HG03108 (cell line): ENCODE data around the gene KLHL13.
"Not testable (repeated sequence)": the region's sequence is repeated elsewhere in the genome, so short reads cannot be mapped to it uniquely, and the experiment has no call there.

Experiments
- ATAC-seq: cut with Tn5 transposase; IDR thresholded peaks from one replicate; pipeline ENCODE4 v1.9.1; 2021; ENCODE audit warnings: moderate library complexity; ENCODE audit not compliant: unreplicated experiment

KLHL13 gene

GRCh38 chrX:118116713-118117550 lies at the start of gene KLHL13:
KLHL13 (minus strand) TSS chrX:118116810; CDS start chrX:118028473, 88,337 bp downstream.
- ATAC-seq = no peak

DNA sequence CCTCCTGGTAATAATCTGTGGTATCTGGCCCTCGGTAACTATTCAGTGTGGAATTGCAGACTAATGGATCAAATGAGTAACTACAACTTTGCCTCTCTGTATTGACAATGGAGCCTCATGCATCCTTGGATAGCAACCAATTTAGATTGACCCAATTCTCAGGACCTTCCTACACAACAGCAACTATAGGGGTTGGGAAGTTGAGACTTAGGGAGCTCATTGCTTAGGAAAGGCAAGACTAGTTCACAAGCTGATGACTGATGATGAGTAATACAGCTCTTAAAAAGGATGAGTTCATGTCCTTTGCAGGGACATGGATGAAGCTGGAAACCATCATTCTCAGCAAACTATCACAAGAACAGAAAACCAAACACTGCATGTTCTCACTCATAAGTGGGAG lies 47.5 kb upstream of the KLHL13 start:
- ATAC-seq = no peak

- no peak for ATAC-seq
These were observed 40.5 kb upstream of the KLHL13 start for GRCh38 chrX:118156953-118157608.

DNA sequence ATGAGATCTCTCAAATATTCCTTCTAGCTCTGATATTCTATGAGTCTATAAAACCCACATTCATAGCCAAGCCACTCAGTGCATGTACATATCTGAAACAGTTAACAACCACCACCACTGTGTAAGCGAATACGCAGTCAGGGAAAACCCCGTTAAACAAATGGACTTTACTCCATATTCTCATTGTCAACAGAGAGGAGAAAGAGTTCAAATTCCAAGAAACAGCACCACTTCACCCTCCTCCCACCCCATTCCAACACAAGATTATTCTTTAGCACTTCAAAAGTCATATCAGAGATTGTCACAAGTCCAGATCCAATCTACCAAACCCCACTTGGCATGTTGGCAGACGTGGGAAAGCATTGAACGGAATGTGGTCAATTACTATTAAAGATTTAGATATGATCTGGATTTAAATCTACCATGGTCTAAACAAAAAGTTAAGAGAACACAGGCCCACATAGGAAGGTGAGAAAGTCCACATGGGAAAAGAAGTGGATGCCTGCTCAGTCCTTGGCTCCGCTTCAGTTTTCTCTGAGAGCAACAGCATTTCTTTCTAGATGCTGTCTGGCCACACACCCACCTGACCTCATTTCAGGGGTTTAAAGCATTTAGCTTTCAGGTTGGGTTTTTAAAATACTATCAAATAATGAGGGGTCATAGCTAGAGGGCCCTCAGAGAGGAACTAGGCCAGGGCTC lies 39.8 kb upstream of the KLHL13 start:
- no peak for ATAC-seq

- no peak for ATAC-seq
These were observed 36.7 kb upstream of the KLHL13 start for GRCh38 chrX:118153270-118153669.

GRCh38 chrX:118152721-118153120 lies 36.1 kb upstream of the KLHL13 start:
- ATAC-seq = no peak

- no peak for ATAC-seq
These were observed 32.1 kb upstream of the KLHL13 start for GRCh38 chrX:118148737-118149136.

DNA sequence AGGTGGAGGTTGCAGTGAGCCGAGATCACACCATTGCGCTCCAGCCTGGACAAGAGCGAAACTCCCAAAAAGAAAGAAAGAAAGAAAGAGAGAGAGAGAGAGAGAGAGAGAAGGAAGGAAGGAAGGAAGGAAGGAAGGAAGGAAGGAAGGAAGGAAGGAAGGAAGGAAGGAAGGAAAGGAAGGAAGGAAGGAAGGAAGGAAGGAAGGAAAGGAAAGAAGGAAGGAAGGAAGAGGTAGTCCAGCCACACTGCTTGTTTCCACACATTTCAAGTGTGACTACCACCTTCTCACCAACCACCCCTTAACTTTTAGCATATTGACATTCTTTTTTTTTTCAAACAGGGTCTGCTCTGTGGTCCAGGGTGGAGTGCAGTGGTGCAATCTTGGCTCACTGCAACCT lies 31.2 kb upstream of the KLHL13 start:
- ATAC-seq = not testable (repeated sequence)

GRCh38 chrX:118143578-118143977 lies 27.0 kb upstream of the KLHL13 start:
- ATAC-seq = no peak

DNA sequence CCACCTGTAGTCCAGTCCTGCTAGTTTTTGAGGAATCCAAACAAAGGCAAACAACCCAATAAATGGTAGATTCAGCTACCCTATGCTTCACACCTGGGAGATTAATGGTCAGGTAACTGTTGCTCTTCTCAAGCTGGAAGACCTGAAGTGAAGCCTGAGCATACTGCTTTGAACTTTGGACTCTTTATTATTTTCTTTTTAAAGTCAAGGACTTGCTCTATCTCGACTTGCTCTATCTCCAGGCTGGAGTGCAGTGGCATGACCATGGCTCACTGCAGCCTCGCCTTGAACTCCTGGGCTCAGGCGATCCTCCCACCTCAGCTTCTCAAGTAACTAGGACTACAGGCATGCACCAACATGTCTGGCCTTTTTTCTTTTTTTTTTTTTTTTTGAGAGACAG lies 14.7 kb upstream of the KLHL13 start:
- no peak for ATAC-seq

DNA sequence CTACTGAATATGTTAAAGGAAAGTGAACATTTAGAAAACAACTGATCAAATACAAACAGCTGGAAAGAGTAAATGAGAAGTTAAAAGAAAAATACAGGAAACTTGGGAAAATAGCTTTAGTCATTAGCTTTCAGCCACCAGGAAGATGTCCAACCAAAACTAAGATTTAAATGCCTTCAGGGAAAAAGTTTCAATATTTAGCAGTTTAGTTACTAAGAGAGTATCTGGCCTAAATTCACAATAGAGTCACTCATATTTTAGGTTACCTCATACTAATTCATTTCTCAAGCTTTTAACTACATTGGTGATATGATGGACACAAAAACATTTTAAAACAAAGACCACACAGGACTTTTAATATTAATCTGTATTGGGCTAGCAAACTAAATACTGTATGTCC lies 13.1 kb upstream of the KLHL13 start:
- no peak for ATAC-seq

GRCh38 chrX:118128724-118129123 lies 12.1 kb upstream of the KLHL13 start:
- no peak for ATAC-seq

- ATAC-seq = no peak
These were observed 9.7 kb upstream of the KLHL13 start for GRCh38 chrX:118126286-118126685.

GRCh38 chrX:118124243-118124642 lies 7.6 kb upstream of the KLHL13 start:
- ATAC-seq = not testable (repeated sequence)

DNA sequence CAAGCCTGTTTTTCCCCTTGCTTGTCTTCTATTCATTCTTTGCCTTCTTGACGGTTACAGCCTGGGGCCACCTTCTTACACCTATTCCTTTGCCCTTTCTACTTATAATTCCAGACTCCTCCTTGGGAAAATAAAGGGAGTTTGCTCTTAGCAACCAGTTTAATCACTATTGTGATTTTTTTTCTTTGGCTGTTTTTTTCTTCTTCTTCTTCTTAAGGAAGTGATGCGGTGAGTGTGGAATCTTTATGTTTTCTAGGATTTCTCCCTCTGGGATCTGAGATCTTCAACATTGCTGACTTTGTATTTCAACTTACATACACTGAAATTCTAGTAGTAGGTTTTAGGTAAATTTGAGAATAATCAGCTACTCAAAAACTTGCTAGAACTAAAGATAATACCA lies 1.1 kb upstream of the KLHL13 start:
- no peak for ATAC-seq

DNA sequence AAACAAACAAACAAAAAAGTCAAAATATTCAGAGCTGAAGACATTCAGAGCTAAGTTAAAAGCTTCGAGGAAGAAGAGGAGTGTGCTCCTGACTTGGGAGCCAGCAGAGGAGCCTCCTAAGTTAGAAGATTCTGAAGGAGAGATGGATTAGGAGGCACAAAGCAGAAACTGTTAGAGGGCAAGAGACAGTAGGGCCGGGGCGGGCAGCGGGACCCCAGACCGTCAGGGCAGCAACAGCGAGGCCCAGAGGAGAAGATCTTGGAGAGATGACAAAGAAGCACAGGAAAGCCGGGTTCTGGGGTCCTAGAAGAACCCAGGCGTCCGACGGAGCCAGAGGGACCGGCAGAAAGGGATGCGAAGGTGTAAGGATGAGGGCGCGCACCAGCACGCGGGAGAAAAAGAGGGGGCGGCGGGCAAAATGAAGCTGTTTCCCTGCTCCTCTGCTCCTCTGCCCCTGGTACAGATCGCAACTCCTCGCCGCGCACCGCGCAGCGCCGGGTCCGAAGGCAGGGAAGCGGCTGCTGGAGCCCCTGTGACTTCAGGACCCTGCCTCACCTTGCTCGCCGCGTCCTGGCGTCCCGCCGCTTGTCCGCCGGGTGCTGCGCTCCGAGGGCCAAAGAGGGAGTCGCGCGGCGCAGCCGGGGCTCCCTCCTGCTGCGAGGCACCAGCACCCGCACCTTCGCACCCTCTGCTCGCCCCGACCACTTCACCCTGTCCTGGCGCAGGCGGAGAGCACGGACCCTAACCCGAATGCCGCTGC lies 477 bp downstream of the KLHL13 start:
- ATAC-seq = no peak

DNA sequence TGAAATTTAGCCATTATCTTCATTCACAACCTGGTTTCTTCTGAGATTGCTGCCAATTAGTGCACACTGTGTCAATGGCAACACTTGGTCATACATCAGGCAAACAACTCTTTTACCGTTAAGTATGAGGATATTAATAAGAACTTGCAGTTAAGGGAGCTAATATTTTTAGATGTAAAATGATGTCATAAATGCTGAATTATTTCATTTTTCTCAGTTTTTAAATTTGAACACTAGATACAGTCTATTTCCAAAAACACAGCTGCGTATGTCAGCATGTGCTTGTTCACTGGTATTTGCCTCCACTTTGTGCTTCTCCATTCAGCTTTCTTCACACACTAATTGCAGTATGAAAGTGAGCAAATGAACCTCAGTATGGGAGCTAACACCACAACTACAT lies 1.6 kb downstream of the KLHL13 start:
- no peak for ATAC-seq

DNA sequence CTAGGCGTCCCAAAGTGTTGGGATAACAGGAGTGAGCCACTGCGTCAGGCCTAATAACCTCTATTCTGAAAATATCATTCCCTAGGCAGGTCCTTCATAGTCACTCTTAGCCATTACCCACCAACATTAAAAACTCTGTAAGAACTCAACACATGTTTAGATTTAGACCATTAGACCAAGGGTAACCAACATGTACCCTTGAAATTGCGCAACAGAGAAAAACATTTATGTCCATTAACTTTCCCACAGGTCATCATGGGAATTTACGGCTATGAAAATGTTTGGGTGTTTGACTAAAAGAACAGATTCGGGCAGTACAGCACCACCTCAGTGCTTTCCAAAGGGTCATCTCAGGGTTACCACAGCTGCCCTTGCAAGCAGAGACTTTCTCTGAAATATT lies 7.5 kb downstream of the KLHL13 start:
- ATAC-seq = no peak

DNA sequence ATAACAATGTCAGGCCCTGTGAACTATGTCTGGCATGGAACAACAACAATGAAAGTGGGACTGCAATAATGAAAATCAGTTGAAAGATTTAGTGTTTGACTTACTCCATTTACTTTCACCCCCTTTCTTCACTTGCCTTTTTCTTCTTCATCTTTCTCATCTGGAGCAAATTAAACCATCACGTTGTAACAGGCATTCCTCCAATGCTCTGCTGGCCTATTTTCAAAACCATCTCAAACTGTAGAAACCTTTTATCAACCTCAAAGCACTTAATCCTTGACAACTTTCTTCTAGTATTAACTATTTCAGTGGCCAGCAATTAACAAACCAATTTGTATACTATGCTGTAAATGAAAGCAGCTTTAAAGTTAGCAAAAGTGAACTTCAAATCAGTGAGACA lies 8.3 kb downstream of the KLHL13 start:
- ATAC-seq = no peak

DNA sequence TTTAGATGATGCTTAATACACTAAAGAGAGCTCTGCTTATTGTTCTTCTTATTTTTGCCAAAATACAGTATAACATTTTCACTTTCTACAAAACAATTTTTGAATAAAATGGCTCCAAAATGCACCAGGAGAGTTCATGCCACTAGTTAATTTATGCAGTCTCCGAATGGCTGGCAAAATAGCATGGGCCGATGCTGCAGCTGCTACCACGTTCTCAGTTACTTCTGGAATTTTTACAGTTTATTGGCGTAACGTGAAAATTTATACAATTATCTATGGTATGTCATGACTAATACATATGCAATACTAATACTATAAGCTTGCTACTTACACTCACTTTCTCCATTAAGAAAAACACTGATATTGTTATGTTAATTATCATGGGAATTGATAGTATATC lies 16.5 kb downstream of the KLHL13 start:
- ATAC-seq = no peak

DNA sequence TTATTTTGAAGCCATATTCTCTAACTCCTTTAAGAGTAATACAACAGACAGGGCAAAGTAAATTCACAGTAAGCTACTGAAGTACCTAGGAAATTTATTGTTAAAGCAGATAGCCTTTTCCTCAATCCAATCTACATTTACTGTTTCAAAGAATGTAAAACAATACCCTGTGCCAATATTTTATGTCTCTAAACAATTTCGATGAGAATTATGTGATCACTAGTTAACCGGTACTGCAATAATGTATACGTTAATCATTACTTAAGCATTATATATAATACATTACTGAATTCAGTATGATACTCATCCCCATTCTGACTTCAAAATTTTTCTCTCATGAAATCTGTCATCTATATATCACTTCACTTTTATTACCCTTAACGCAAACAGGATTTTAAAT lies 28.5 kb downstream of the KLHL13 start:
- ATAC-seq = no peak
